GM12878 (cell line): Measurements from ENCODE around the gene YBX2.

Experiments used
- EZH2 ChIP-seq: IDR thresholded peaks from 2 replicates; pipeline ENCODE4 v1.6.1; 2012; ENCODE audit warnings: low read depth, mild to moderate bottlenecking, control low read depth, inconsistent platforms, low read length, borderline replicate concordance; ENCODE audit not compliant: control insufficient read depth
- GABPA ChIP-seq: IDR thresholded peaks from 2 replicates; pipeline ENCODE4 v1.6.1; 2014; ENCODE audit warnings: antibody characterized with exemption, low read depth, mild to moderate bottlenecking, inconsistent platforms
- POLR2A ChIP-seq: IDR thresholded peaks from 2 replicates; pipeline ENCODE4 v1.6.1; 2011; ENCODE audit warnings: low read depth, mild to moderate bottlenecking, low read length
- RAD21 ChIP-seq: IDR thresholded peaks from 2 replicates; pipeline ENCODE4 v1.6.1; 2011; ENCODE audit warnings: mild to moderate bottlenecking, low read depth, low read length, moderate library complexity; ENCODE audit not compliant: insufficient read depth
- SUZ12 ChIP-seq: fragments of 200-600 bp; sonication (generic); IDR thresholded peaks from one replicate; pipeline ENCODE4 v1.6.1; 2018; ENCODE audit warnings: antibody characterized with exemption, mild to moderate bottlenecking; ENCODE audit not compliant: unreplicated experiment
- ZNF384 ChIP-seq: IDR thresholded peaks from 2 replicates; pipeline ENCODE4 v1.6.1; 2012; ENCODE audit warnings: low read depth, mild to moderate bottlenecking, low read length, improper control_type of control experiment, borderline replicate concordance
- TF ChIP-seq, protein P1 (sequence below), 3 experiments: IDR thresholded peaks in 2 of 3; conservative IDR thresholded peaks in 1 of 3; 2 replicates each; pipeline ENCODE4 v1.5.1; 2011; ENCODE audit warnings: low read depth in 3 of 3, low read length in 3 of 3, mild to moderate bottlenecking in 3 of 3, control low read depth in 2 of 3, moderate library complexity in 2 of 3, inconsistent platforms in 1 of 3, mixed read lengths in 1 of 3; ENCODE audit not compliant: control insufficient read depth in 2 of 3, insufficient read depth in 1 of 3; ENCODE audit errors: extremely low read depth in 1 of 3

DNA sequence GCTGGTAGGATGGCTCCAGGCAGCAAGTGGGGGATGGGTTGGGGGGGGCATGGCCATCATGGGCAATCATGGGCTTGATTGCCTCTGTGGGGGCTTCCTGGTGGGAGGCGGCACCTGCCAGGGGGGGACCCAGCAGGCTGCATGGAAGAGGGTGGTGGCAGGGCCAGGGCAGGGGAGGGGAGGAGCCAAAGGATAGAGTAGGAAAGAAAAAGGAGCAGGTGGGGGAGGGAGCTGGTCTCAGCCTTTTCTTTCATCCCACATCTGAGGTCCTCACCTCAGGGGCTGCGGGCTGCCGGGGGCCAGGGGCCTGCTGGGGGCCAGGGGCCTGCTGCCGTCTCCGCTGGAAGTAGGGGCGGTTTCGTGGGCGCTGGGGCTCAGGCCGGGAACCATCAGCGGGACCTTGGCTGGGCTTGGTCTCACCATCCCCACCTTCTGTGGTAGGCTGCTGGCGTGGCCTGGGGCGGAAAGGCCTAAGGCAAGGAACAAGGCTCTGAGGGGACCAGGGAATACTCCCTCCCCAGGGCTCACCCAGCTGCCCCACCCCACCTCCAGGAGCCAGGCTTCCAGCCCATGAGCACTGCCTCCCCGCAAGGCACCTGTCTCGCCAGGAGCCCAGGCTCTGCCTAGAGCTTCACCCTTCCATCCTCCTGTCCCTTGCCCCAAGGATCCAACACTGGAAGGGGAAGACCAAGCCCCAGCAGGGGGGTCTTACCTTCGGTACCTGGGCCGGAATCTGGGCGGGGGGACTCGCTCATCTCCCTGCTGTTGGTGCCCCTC lies 5.0 kb downstream of the YBX2 start:
- no peak for TF ChIP-seq SUZ12
- TF ChIP-seq ZNF384 = no peak
- no peak for TF ChIP-seq POLR2A
- no peak for TF ChIP-seq RAD21
- no peak for TF ChIP-seq EZH2
- TF ChIP-seq, protein P1, sequence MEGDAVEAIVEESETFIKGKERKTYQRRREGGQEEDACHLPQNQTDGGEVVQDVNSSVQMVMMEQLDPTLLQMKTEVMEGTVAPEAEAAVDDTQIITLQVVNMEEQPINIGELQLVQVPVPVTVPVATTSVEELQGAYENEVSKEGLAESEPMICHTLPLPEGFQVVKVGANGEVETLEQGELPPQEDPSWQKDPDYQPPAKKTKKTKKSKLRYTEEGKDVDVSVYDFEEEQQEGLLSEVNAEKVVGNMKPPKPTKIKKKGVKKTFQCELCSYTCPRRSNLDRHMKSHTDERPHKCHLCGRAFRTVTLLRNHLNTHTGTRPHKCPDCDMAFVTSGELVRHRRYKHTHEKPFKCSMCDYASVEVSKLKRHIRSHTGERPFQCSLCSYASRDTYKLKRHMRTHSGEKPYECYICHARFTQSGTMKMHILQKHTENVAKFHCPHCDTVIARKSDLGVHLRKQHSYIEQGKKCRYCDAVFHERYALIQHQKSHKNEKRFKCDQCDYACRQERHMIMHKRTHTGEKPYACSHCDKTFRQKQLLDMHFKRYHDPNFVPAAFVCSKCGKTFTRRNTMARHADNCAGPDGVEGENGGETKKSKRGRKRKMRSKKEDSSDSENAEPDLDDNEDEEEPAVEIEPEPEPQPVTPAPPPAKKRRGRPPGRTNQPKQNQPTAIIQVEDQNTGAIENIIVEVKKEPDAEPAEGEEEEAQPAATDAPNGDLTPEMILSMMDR (IDR thresholded peaks at IDR 0.05 in 2 of 3, conservative IDR thresholded peaks at IDR 0.05 in 1 of 3; ENCODE audit: control insufficient read depth in 2 of 3, extremely low read depth in 1 of 3, insufficient read depth in 1 of 3, low read depth in 3 of 3, low read length in 3 of 3) = no peak
- no peak for TF ChIP-seq GABPA
